Astrocyte of the cerebellum (primary cell): ENCODE results near the gene LTBP2.

Source experiments
- DNase-seq: peaks from one replicate; pipeline ENCODE4 v3.0.0-alpha.2; 2011; ENCODE audit warnings: low read depth
- H3K4me3 ChIP-seq: 2 replicates; pipeline ENCODE4 v1.5.1; 2011; ENCODE audit warnings: mild to moderate bottlenecking, low read depth, low read length, moderate library complexity
- in situ Hi-C: cut with HindIII; loops from 2 replicates; pipeline ENCODE4 v1.10.0; 2017; ENCODE audit warnings: low sequenced_read_pairs
- TF ChIP-seq, protein P1 (sequence below): IDR thresholded peaks from 2 replicates; pipeline ENCODE4 v1.5.1; 2012; ENCODE audit warnings: low read length, low read depth, moderate library complexity, mild to moderate bottlenecking; ENCODE audit errors: missing control alignments

The LTBP2 gene

GRCh38 chr14:74620923-74621322, 8.9 kb upstream of the LTBP2 start:
- DNase-seq: no peak
- in situ Hi-C loops: loop anchor here (5.0 kb wide), 1 partner anchor 41 kb away; no protein-coding TSS in a partner anchor

DNA sequence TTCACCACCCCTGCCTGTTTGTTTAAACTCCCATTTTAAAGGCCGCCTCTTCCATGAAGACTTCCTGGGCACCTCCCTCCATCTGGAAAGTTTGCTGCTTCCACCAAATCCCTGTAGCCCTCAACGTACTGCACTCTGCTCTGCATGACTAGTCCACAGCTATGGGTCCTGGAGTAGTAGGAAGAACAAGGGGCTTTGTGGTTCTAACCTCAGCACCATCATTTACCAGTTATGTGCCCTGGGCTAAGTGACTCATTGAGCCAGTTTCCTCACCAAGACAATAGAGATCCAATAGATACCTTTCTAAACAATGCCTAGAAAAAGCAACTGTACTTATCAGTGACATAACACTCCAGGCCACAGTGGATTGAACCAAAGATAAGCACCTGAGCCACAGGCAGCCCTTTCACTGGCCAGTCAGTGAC, 8.5 kb upstream of the LTBP2 start:
- H3K4me3 ChIP-seq: no peak overlapping the region
- DNase-seq: peak; percentile 91
- in situ Hi-C loops: loop anchor here (5.0 kb wide), 1 partner anchor 42 kb away; no protein-coding TSS in a partner anchor
- TF ChIP-seq, protein P1, sequence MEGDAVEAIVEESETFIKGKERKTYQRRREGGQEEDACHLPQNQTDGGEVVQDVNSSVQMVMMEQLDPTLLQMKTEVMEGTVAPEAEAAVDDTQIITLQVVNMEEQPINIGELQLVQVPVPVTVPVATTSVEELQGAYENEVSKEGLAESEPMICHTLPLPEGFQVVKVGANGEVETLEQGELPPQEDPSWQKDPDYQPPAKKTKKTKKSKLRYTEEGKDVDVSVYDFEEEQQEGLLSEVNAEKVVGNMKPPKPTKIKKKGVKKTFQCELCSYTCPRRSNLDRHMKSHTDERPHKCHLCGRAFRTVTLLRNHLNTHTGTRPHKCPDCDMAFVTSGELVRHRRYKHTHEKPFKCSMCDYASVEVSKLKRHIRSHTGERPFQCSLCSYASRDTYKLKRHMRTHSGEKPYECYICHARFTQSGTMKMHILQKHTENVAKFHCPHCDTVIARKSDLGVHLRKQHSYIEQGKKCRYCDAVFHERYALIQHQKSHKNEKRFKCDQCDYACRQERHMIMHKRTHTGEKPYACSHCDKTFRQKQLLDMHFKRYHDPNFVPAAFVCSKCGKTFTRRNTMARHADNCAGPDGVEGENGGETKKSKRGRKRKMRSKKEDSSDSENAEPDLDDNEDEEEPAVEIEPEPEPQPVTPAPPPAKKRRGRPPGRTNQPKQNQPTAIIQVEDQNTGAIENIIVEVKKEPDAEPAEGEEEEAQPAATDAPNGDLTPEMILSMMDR: no peak

More at GRCh38 chr14:74620923-74621322, 8.9 kb upstream of the LTBP2 start:
- no peak overlapping the region for H3K4me3 ChIP-seq
- TF ChIP-seq, protein P1: no peak

- no peak overlapping the region for H3K4me3 ChIP-seq
- TF ChIP-seq, protein P1: no peak
- in situ Hi-C loops: loop anchor here (5.0 kb wide), 1 partner anchor 43 kb away; no protein-coding TSS in a partner anchor
- DNase-seq: peak; percentile 95
Observed at GRCh38 chr14:74619672-74620131, 7.7 kb upstream of the LTBP2 start.

GRCh38 chr14:74618078-74618952, 6.3 kb upstream of the LTBP2 start:
- no peak overlapping the region for H3K4me3 ChIP-seq
- TF ChIP-seq, protein P1: no peak
- DNase-seq: no peak
- in situ Hi-C loops: no loop called here

- H3K4me3 ChIP-seq: no peak overlapping the region
- TF ChIP-seq, protein P1: no peak
- DNase-seq: no peak
- in situ Hi-C loops: no loop called here
Observed at GRCh38 chr14:74616996-74617700, 5.1 kb upstream of the LTBP2 start.

- no peak for DNase-seq
Observed at GRCh38 chr14:74616507-74616906, 4.5 kb upstream of the LTBP2 start.

More at GRCh38 chr14:74616507-74616906, 4.5 kb upstream of the LTBP2 start:
- H3K4me3 ChIP-seq: peak overlapping the region; percentile 6
- in situ Hi-C loops: no loop called here
- TF ChIP-seq, protein P1: no peak
